Inferior parietal cortex (tissue), 1 donor: ENCODE results near the gene OCA2.

Experiments used
- DNase-seq: peaks from one replicate; pipeline ENCODE4 v3.0.0-alpha.2; 2016; ENCODE audit errors: extremely low spot score

The OCA2 gene

GRCh38 chr15:27949089-27949488 lies 150.0 kb downstream of the OCA2 start:
- DNase-seq = no peak

- DNase-seq = no peak
These were observed 159.9 kb downstream of the OCA2 start for GRCh38 chr15:27939246-27939645.

GRCh38 chr15:27937851-27938250 lies 161.3 kb downstream of the OCA2 start:
- DNase-seq = no peak

GRCh38 chr15:27936164-27936563 lies 163.0 kb downstream of the OCA2 start:
- DNase-seq = no peak

- DNase-seq = no peak
These were observed 163.8 kb downstream of the OCA2 start for GRCh38 chr15:27935328-27935727.

- DNase-seq = no peak
These were observed 164.3 kb downstream of the OCA2 start for GRCh38 chr15:27934782-27935181.

- DNase-seq = no peak
These were observed 165.6 kb downstream of the OCA2 start for GRCh38 chr15:27933562-27933961.

GRCh38 chr15:27932600-27932999 lies 166.5 kb downstream of the OCA2 start:
- no peak for DNase-seq

GRCh38 chr15:27928386-27928785 lies 170.7 kb downstream of the OCA2 start:
- no peak for DNase-seq

- no peak for DNase-seq
These were observed 186.8 kb downstream of the OCA2 start for GRCh38 chr15:27912283-27912682.

GRCh38 chr15:27906802-27907201 lies 192.3 kb downstream of the OCA2 start:
- DNase-seq = no peak

- DNase-seq = no peak
These were observed 195.7 kb downstream of the OCA2 start for GRCh38 chr15:27903405-27903804.

GRCh38 chr15:27902680-27903385 lies 196.3 kb downstream of the OCA2 start:
- DNase-seq = no peak

- no peak for DNase-seq
These were observed 199.4 kb downstream of the OCA2 start for GRCh38 chr15:27899583-27900285.

GRCh38 chr15:27897481-27897880 lies 201.6 kb downstream of the OCA2 start:
- no peak for DNase-seq

GRCh38 chr15:27894645-27895044 lies 204.5 kb downstream of the OCA2 start:
- DNase-seq = no peak

GRCh38 chr15:27889258-27889657 lies 209.9 kb downstream of the OCA2 start:
- DNase-seq = no peak

- DNase-seq = no peak
These were observed 213.9 kb downstream of the OCA2 start for GRCh38 chr15:27885201-27885600.

GRCh38 chr15:27884726-27885125 lies 214.4 kb downstream of the OCA2 start:
- no peak for DNase-seq

GRCh38 chr15:27878841-27879240 lies 220.3 kb downstream of the OCA2 start:
- no peak for DNase-seq

- DNase-seq = no peak
These were observed 225.3 kb downstream of the OCA2 start for GRCh38 chr15:27873828-27874227.

GRCh38 chr15:27873039-27873438 lies 226.1 kb downstream of the OCA2 start:
- DNase-seq = no peak

GRCh38 chr15:27872355-27872754 lies 226.8 kb downstream of the OCA2 start:
- no peak for DNase-seq

- no peak for DNase-seq
These were observed 227.2 kb downstream of the OCA2 start for GRCh38 chr15:27871902-27872260.
